CD4-positive, alpha-beta memory T cell (primary cell): Measurements from ENCODE around the gene GPR26. TPM values are rescaled to one million over a fixed set of nuclear protein-coding genes. Genes with fewer than 3 reads are reported as not detected.

ENCODE experiments used
- CTCF ChIA-PET: fragments of 350-600 bp; sonication (Branson Sonifier 250); formaldehyde crosslinking; loops from one replicate; lab custom pipeline; 2021; ENCODE audit warnings: inconsistent platforms; ENCODE audit not compliant: partially characterized antibody; lab: Charles Lee
- POLR2A ChIA-PET: fragments of 350-600 bp; sonication (Branson Sonifier 250); formaldehyde crosslinking; loops from one replicate; lab custom pipeline; 2021; ENCODE audit not compliant: partially characterized antibody; lab: Charles Lee
- DNase-seq, 5 donors: peaks; one replicate each; pipeline versions ENCODE4 v3.0.0 to v3.0.0-alpha.2; 2020 to 2022; ENCODE audit warnings: mixed read lengths in 1 of 5
- H3K27ac ChIP-seq: one replicate; pipeline ENCODE4 v1.7.0; 2013; ENCODE audit warnings: low read depth, low read length
- H3K27me3 ChIP-seq: 2 replicates; pipeline ENCODE4 v1.7.0; 2013; ENCODE audit warnings: mild to moderate bottlenecking, low read length, moderate library complexity; ENCODE audit not compliant: insufficient read depth
- H3K36me3 ChIP-seq: 2 replicates; pipeline ENCODE4 v1.7.0; 2013; ENCODE audit warnings: mild to moderate bottlenecking, low read length, moderate library complexity; ENCODE audit not compliant: insufficient read depth
- H3K4me1 ChIP-seq: 2 replicates; pipeline ENCODE4 v1.7.0; 2013; ENCODE audit warnings: mild to moderate bottlenecking, low read length, moderate library complexity; ENCODE audit not compliant: insufficient read depth
- H3K4me3 ChIP-seq, 2 donors: one replicate each; pipeline ENCODE4 v1.7.0; 2013; ENCODE audit warnings: low read length in 2 of 2, mild to moderate bottlenecking in 1 of 2
- H3K9me3 ChIP-seq, 2 donors: one replicate each; pipeline ENCODE4 v1.7.0; 2013; ENCODE audit warnings: low read length in 2 of 2, control low read depth in 1 of 2; ENCODE audit not compliant: control insufficient read depth in 1 of 2
- H3K27ac Mint-ChIP-seq, 7 donors: one replicate each; pipeline ENCODE4 v1.8.0; 2020 to 2021; ENCODE audit warnings: mixed read lengths in 7 of 7, mild to moderate bottlenecking in 6 of 7, inconsistent platforms in 3 of 7, moderate library complexity in 3 of 7
- H3K27me3 Mint-ChIP-seq, 2 donors: one replicate each; pipeline ENCODE4 v1.8.0; 2020 to 2021; ENCODE audit warnings: mixed read lengths in 2 of 2
- H3K36me3 Mint-ChIP-seq, 2 donors: one replicate each; pipeline ENCODE4 v1.8.0; 2020 to 2021; ENCODE audit warnings: mixed read lengths in 2 of 2, inconsistent platforms in 1 of 2, mild to moderate bottlenecking in 1 of 2
- H3K4me1 Mint-ChIP-seq, 4 donors: one replicate each; pipeline ENCODE4 v1.8.0; 2020 to 2021; ENCODE audit warnings: mixed read lengths in 4 of 4, mild to moderate bottlenecking in 1 of 4
- H3K4me3 Mint-ChIP-seq, 8 donors: one replicate each; pipeline ENCODE4 v1.8.0; 2020 to 2021; ENCODE audit warnings: mixed read lengths in 8 of 8, mild to moderate bottlenecking in 7 of 8, moderate library complexity in 6 of 8, inconsistent platforms in 3 of 8
- H3K9me3 Mint-ChIP-seq, 8 donors: one replicate each; pipeline ENCODE4 v1.8.0; 2020 to 2021; ENCODE audit warnings: mixed read lengths in 8 of 8, mild to moderate bottlenecking in 5 of 8, inconsistent platforms in 3 of 8, moderate library complexity in 1 of 8
- intact Hi-C: fragments of 100-400 bp; cut with micrococcal nuclease; formaldehyde crosslinking; loops from one replicate; pipeline ENCODE4 v1.15.1; 2023
- polyA plus RNA-seq, 2 donors: library from polyadenylated mRNA; unstranded; fragments of 300-500 nt; fragmentation: Illumina TruSeq; gene quantifications; one replicate each; pipeline ENCODE4 v1.2.3, GENCODE V29; 2021
- total RNA-seq, 2 experiments: library from RNA; stranded (reverse); gene quantifications; one replicate each; pipeline ENCODE4 v1.2.3, GENCODE V29; 2021

Gene GPR26
- total and polyA plus RNA-seq, 4 experiments from 2014 or later: not detected

- H3K36me3 ChIP-seq: no peaks in the 10 kb centered on the region
- intact Hi-C loops: no loop called here
- H3K27me3 ChIP-seq: no peaks in the 10 kb centered on the region
- no peaks in the 10 kb centered on the region for H3K4me1 ChIP-seq
- H3K27ac Mint-ChIP-seq: no peak overlapping the region
- H3K9me3 Mint-ChIP-seq: peaks cover 0 to 3% (median 0%) of the 10 kb centered on the region in 8 donors
- ChIA-PET CTCF (no interaction called here), POLR2A (no interaction called here)
- H3K27ac ChIP-seq: no peak overlapping the region
- H3K4me3 Mint-ChIP-seq: no peak overlapping the region
- no peaks in the 10 kb centered on the region for H3K4me1 Mint-ChIP-seq
- H3K9me3 ChIP-seq: no peaks in the 10 kb centered on the region
- H3K4me3 ChIP-seq: no peak overlapping the region
- peaks cover 4 to 13% of the 10 kb centered on the region in 2 donors for H3K27me3 Mint-ChIP-seq
- DNase-seq: no peak
- H3K36me3 Mint-ChIP-seq: peaks cover 0 to 2% of the 10 kb centered on the region in 2 donors
These were observed 3.7 kb downstream of the GPR26 start for GRCh38 chr10:123669886-123670285.

- Mint-ChIP-seq H3K4me3 (no peak overlapping the region), H3K36me3 (no peaks in the 10 kb centered on the region), H3K27me3 (peaks cover 2 to 9% of the 10 kb centered on the region in 2 donors), H3K27ac (no peak overlapping the region), H3K4me1 (no peaks in the 10 kb centered on the region), H3K9me3 (peaks cover 0 to 1% (median 0%) of the 10 kb centered on the region in 8 donors)
- intact Hi-C loops: no loop called here
- Histone ChIP-seq H3K36me3 (no peaks in the 10 kb centered on the region), H3K4me1 (no peaks in the 10 kb centered on the region), H3K9me3 (no peaks in the 10 kb centered on the region), H3K27ac (no peak overlapping the region), H3K4me3 (no peak overlapping the region), H3K27me3 (no peaks in the 10 kb centered on the region)
- ChIA-PET POLR2A (no interaction called here), CTCF (no interaction called here)
- DNase-seq: no peak
These were observed 7.0 kb downstream of the GPR26 start for GRCh38 chr10:123673198-123673597.

DNA sequence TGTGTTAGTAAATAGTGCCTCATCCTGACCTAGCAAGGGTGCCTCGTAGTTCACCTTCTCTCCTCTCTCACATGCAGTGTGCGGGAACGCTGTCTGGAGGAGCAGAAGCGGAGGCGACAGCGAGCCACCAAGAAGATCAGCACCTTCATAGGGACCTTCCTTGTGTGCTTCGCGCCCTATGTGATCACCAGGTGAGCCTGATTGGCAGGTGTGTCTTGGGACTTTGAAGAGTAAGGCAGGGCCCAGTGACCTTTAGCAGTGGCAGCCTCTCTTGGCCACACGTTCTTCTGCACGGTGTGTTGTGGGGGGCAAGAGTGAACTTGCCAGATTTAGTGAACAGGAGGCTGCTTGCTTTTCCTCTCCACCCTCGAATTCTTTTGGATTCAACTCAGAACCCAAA lies 8.6 kb downstream of the GPR26 start:
- H3K4me3 ChIP-seq: no peak overlapping the region
- H3K27ac Mint-ChIP-seq: no peak overlapping the region
- H3K4me1 ChIP-seq: no peaks in the 10 kb centered on the region
- ChIA-PET POLR2A (no interaction called here), CTCF (no interaction called here)
- no peaks in the 10 kb centered on the region for H3K27me3 ChIP-seq
- no peaks in the 10 kb centered on the region for H3K36me3 Mint-ChIP-seq
- no peak overlapping the region for H3K4me3 Mint-ChIP-seq
- intact Hi-C loops: no loop called here
- H3K27ac ChIP-seq: no peak overlapping the region
- no peaks in the 10 kb centered on the region for H3K4me1 Mint-ChIP-seq
- no peaks in the 10 kb centered on the region for H3K9me3 ChIP-seq
- H3K27me3 Mint-ChIP-seq: peaks cover 2 to 9% of the 10 kb centered on the region in 2 donors
- no peaks in the 10 kb centered on the region for H3K36me3 ChIP-seq
- no peaks in the 10 kb centered on the region for H3K9me3 Mint-ChIP-seq
- DNase-seq: no peak

DNA sequence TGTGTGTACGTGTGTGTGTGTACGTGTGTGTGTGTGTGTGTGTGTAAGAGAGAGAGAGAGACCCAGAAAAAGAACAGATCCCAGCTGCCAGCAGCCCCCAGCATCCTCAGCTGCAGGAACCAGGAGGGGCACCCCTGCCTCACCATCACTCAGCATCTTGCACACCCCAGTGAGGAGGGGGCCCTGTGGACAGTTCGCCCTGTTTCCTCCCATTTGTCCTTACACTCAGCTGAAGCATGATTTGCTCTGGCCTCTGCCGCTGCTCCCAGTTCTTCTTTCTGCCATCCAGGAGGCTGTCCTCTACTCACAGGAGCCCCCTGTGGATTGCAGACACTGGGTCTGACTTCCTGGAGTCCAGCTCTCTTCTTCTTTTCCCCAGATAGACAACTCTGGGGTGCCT lies 9.7 kb downstream of the GPR26 start:
- CTCF ChIA-PET: no interaction called here
- intact Hi-C loops: no loop called here

GRCh38 chr10:123677556-123677955 lies 11.4 kb downstream of the GPR26 start:
- ChIA-PET CTCF (no interaction called here), POLR2A (no interaction called here)
- no peak overlapping the region for H3K4me3 Mint-ChIP-seq
- H3K4me1 Mint-ChIP-seq: no peaks in the 10 kb centered on the region
- no peak overlapping the region for H3K27ac Mint-ChIP-seq
- H3K9me3 Mint-ChIP-seq: no peaks in the 10 kb centered on the region
- H3K4me3 ChIP-seq: no peak overlapping the region
- no peak overlapping the region for H3K27ac ChIP-seq
- H3K9me3 ChIP-seq: no peaks in the 10 kb centered on the region
- H3K27me3 Mint-ChIP-seq: peaks cover 0 to 2% of the 10 kb centered on the region in 2 donors
- intact Hi-C loops: no loop called here
- no peaks in the 10 kb centered on the region for H3K4me1 ChIP-seq
- DNase-seq: no peak
- no peaks in the 10 kb centered on the region for H3K36me3 Mint-ChIP-seq
- H3K36me3 ChIP-seq: no peaks in the 10 kb centered on the region
- no peaks in the 10 kb centered on the region for H3K27me3 ChIP-seq

More for the DNA sequence above, 9.7 kb downstream of the GPR26 start:
- Mint-ChIP-seq H3K4me1 (no peaks in the 10 kb centered on the region), H3K36me3 (no peaks in the 10 kb centered on the region), H3K27ac (no peak overlapping the region), H3K4me3 (no peak overlapping the region), H3K9me3 (no peaks in the 10 kb centered on the region), H3K27me3 (peaks cover 2 to 3% of the 10 kb centered on the region in 2 donors)
- no peak for DNase-seq
- no peaks in the 10 kb centered on the region for H3K9me3 ChIP-seq
- no peaks in the 10 kb centered on the region for H3K4me1 ChIP-seq
- no peaks in the 10 kb centered on the region for H3K36me3 ChIP-seq
- no peaks in the 10 kb centered on the region for H3K27me3 ChIP-seq
- POLR2A ChIA-PET: no interaction called here
- H3K27ac ChIP-seq: no peak overlapping the region
- no peak overlapping the region for H3K4me3 ChIP-seq

DNA sequence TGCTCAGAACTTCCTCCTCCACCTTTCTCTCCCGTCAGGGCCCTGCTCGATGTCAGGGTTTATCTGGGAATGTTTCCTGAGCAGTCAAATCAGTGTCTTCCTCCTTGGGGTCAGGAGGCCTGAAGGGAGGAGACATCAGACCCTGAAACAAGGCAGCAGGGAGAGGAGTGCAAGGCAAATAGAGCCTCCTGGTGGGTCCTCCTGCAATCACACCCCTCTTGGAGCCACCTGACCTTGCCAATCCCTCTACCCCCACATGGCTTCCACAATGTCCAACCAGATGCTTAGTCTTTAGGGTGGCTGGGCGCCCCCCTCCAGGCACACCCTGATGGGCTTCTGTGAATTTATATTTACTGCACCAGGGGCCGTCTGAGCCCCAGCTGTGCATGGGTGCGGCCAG lies 12.2 kb downstream of the GPR26 start:
- CTCF ChIA-PET: no interaction called here
- no peaks in the 10 kb centered on the region for H3K36me3 Mint-ChIP-seq

GRCh38 chr10:123681285-123681684 lies 15.1 kb downstream of the GPR26 start:
- intact Hi-C loops: no loop called here
- H3K4me3 Mint-ChIP-seq: no peak overlapping the region
- peaks cover 3 to 4% of the 10 kb centered on the region in 2 donors for H3K27me3 Mint-ChIP-seq
- no peak for DNase-seq
- no peaks in the 10 kb centered on the region for H3K36me3 Mint-ChIP-seq
- Histone ChIP-seq H3K4me3 (no peak overlapping the region), H3K36me3 (no peaks in the 10 kb centered on the region), H3K9me3 (no peaks in the 10 kb centered on the region), H3K4me1 (no peaks in the 10 kb centered on the region), H3K27ac (no peak overlapping the region), H3K27me3 (no peaks in the 10 kb centered on the region)
- CTCF ChIA-PET: no interaction called here
- POLR2A ChIA-PET: no interaction called here
- H3K27ac Mint-ChIP-seq: no peak overlapping the region
- peaks cover 0 to 2% (median 0%) of the 10 kb centered on the region in 4 donors for H3K4me1 Mint-ChIP-seq
- no peaks in the 10 kb centered on the region for H3K9me3 Mint-ChIP-seq

More for the DNA sequence above, 12.2 kb downstream of the GPR26 start:
- H3K36me3 ChIP-seq: no peaks in the 10 kb centered on the region
- Mint-ChIP-seq H3K4me3 (no peak overlapping the region), H3K27me3 (peaks cover 2 to 4% of the 10 kb centered on the region in 2 donors), H3K9me3 (no peaks in the 10 kb centered on the region), H3K27ac (no peak overlapping the region), H3K4me1 (peaks cover 0 to 2% (median 0%) of the 10 kb centered on the region in 4 donors)
- H3K27me3 ChIP-seq: no peaks in the 10 kb centered on the region
- intact Hi-C loops: no loop called here
- DNase-seq: no peak
- no peak overlapping the region for H3K27ac ChIP-seq
- H3K4me3 ChIP-seq: no peak overlapping the region
- POLR2A ChIA-PET: no interaction called here
- no peaks in the 10 kb centered on the region for H3K4me1 ChIP-seq
- no peaks in the 10 kb centered on the region for H3K9me3 ChIP-seq

DNA sequence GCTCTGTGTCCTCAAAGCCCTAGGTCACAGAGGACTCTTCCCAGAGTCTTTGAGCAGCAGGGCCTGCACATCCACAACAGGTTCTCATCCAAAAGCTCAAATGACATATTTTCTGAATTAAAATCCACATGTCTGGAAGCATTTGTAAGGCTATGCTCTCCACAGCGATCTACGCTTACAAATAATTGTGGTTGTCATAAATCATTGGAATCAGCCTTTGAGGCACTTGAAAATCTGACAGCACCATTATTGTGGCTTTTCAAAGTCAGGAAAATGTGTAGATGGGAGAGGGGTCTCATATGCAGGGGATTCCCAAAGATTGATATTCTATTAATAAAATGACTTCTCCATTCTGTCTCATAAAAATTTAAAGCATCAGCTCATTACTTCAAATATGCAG lies 16.3 kb downstream of the GPR26 start:
- ChIA-PET POLR2A (no interaction called here), CTCF (no interaction called here)
- no peak overlapping the region for H3K4me3 Mint-ChIP-seq
- no peaks in the 10 kb centered on the region for H3K9me3 Mint-ChIP-seq
- Histone ChIP-seq H3K36me3 (no peaks in the 10 kb centered on the region), H3K4me3 (no peak overlapping the region), H3K4me1 (no peaks in the 10 kb centered on the region), H3K27me3 (no peaks in the 10 kb centered on the region), H3K9me3 (no peaks in the 10 kb centered on the region), H3K27ac (no peak overlapping the region)
- peaks cover 0 to 2% (median 0%) of the 10 kb centered on the region in 4 donors for H3K4me1 Mint-ChIP-seq
- H3K27me3 Mint-ChIP-seq: peaks cover 3 to 4% of the 10 kb centered on the region in 2 donors
- H3K36me3 Mint-ChIP-seq: no peaks in the 10 kb centered on the region
- intact Hi-C loops: no loop called here
- DNase-seq: no peak
- no peak overlapping the region for H3K27ac Mint-ChIP-seq
